ENCODE measurements around the gene CLTCL1. TPM values are rescaled to one million over a fixed set of nuclear protein-coding genes. Genes with fewer than 3 reads are reported as not detected.
"Not testable (repeated sequence)": the region's sequence is repeated elsewhere in the genome, so short reads cannot be mapped to it uniquely, and the experiment has no call there.

The CLTCL1 gene
- total and polyA plus RNA-seq, 5 donors = 16.6 to 26.7 (median 20.6) TPM

DNA sequence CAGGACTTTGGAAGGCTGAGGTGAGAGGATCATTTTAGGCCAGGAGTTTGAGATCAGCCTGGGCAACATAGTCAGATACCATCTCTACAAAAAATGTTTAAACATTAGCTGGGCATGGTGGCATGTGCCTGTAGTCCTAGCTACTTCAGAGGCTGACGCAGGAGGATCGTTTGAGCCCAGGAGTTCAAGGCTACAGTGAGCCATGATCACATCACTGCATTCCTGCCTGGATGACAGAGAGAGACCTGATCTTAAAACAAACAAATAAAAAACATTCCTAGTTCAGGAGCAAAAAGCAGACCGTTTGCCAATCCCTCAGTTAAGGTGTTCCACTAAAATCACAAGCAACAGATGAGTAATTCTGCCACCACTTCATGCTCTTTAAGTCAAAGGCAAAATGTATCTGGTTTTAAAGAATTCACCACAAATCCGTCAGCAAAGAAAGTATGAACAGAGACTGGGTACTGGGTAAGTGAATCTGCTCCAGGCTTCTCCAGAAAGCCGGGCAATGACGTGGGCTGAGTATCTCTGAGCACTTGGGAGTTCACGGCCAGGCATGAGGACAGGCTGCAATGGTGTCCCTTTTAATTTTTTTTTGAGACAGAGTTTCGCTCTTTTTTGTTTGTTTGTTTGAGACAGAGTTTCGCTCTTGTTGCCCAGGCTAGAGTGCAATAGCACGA is 19.5 kb downstream of the CLTCL1 start:
- intact Hi-C loops (cut with DNase I) = no loop called here
- DNase-seq (no peak), ATAC-seq (no peak)
- no peaks in the 10 kb centered on the region for H3K9me3 ChIP-seq (ENCODE audit: control insufficient read depth, low read length)
- WGBS = 86% methylated on average over 10 of the region's 10 CpGs
- no peaks in the 10 kb centered on the region for H3K27me3 ChIP-seq (ENCODE audit: control insufficient read depth, insufficient read depth)
- no peaks in the 10 kb centered on the region for H3K4me1 ChIP-seq (ENCODE audit: control insufficient read depth, insufficient read depth, low read length)
- no peak overlapping the region for H3K27ac ChIP-seq (ENCODE audit: low read length)
- no peak overlapping the region for H3K4me3 ChIP-seq (ENCODE audit: low read length)

DNA sequence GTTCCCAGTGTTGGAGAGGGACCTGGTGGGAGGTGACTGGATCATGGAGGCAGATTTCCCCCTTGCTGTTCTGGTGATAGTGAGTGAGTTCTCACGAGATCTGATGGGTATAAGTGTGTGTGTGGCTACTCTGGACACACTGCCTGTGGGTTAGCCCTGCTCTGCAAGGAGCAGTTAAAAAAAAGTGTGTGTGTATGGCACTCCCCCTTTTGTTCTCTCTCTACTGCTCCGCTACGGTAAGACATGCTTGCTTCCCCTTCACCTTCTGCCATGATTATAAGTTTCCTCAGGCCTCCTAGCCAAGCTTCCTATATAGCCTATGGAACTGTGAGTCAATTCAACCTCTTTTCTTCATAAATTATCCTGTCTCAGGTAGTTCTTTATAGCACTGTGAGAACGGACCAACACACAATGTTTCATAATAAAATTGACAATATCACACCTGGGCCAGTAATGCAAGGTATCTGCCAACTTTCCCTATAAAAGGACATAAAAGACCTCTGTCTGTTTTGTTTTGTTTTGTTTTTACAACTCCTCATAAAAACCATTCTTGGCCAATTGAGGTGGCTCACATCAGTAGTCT is 20.2 kb downstream of the CLTCL1 start:
- ATAC-seq (no peak), DNase-seq (no peak)
- Histone ChIP-seq H3K27ac (ENCODE audit: low read length) (peak overlapping the region; percentile 10), H3K4me1 (ENCODE audit: control insufficient read depth, insufficient read depth, low read length) (no peaks in the 10 kb centered on the region), H3K9me3 (ENCODE audit: control insufficient read depth, low read length) (no peaks in the 10 kb centered on the region), H3K4me3 (ENCODE audit: low read length) (no peak overlapping the region), H3K27me3 (ENCODE audit: control insufficient read depth, insufficient read depth) (no peaks in the 10 kb centered on the region)
- 73% methylated on average over 4 of the region's 4 CpGs for WGBS
- intact Hi-C loops (cut with DNase I) = no loop called here

DNA sequence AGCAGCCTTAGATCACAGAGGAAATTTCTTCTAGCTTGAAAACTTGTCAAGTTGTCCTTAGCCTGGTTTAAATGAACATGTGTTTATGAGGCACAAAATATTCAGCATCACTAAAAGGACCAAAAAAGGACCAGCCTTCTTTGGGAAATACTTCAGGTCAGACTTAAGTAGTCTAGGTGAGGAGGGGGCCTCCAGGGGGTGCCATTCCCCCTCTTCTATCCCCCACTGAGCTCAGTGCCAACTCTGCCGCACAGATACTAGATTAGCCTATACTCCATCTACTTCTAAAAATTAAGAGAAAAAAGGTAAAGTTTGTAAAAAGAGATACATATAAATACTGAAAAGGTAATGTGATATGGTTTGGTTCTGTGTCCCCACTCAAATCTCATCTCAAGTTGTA is 20.6 kb downstream of the CLTCL1 start:
- H3K27me3 ChIP-seq (ENCODE audit: control insufficient read depth, insufficient read depth) = no peaks in the 10 kb centered on the region
- no peak overlapping the region for H3K4me3 ChIP-seq (ENCODE audit: low read length)
- no peaks in the 10 kb centered on the region for H3K4me1 ChIP-seq (ENCODE audit: control insufficient read depth, insufficient read depth, low read length)
- WGBS = 93% methylated on average over 1 of the region's 1 CpG
- no peak for DNase-seq
- no peak for ATAC-seq
- H3K27ac ChIP-seq (ENCODE audit: low read length) = no peak overlapping the region
- intact Hi-C loops (cut with DNase I) = no loop called here
- no peaks in the 10 kb centered on the region for H3K9me3 ChIP-seq (ENCODE audit: control insufficient read depth, low read length)

DNA sequence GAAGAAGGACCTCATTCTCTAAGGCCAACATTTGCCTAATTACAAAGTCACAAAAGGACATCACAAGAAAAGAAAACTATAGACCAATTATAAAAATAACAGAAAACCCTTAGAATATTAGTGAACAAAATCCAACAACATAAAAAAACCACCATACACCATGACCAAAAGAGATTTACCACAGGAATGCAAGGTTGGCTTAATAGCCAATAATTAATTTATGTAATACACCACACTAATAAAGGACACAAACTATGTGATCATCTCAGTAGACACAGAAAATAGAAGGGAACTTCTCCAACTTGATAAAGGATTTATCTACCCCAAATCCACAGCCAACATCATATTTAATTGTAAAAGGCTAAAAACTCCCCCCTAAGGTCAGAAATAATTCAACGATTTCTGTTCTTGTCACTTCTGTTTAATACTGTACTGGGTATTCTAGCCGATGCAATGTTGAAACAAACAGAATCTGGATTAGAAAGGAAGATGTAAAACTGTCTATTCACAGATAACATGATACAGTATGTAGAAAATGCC is 24.9 kb downstream of the CLTCL1 start:
- no peak for ATAC-seq

DNA sequence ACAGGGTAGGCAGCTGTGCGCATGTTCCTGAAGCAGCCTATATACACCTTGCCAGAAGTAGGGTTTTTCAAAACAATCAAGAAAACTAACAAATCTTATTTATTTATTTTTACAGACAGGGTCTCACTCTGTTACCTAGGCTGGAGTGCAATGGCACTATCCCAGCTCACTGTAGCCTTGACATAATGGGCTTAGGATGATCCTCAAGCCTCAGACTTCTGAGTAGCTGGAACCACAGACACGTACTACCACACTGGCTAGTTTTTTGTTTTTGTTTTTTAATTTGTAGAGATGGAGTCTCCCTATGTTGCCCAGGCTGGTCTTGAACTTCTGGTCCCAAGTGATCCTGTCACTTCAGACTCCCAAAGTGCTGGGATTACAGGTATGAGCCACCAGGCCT is 25.7 kb downstream of the CLTCL1 start:
- intact Hi-C loops (cut with DNase I) = no loop called here
- no peak overlapping the region for H3K27ac ChIP-seq (ENCODE audit: low read length)
- H3K4me1 ChIP-seq (ENCODE audit: control insufficient read depth, insufficient read depth, low read length) = no peaks in the 10 kb centered on the region
- H3K4me3 ChIP-seq (ENCODE audit: low read length) = no peak overlapping the region
- no peaks in the 10 kb centered on the region for H3K27me3 ChIP-seq (ENCODE audit: control insufficient read depth, insufficient read depth)
- no peak for ATAC-seq
- no peak for DNase-seq
- 96% methylated on average over 2 of the region's 2 CpGs for WGBS
- H3K9me3 ChIP-seq (ENCODE audit: control insufficient read depth, low read length) = no peaks in the 10 kb centered on the region

More for the DNA sequence above, 24.9 kb downstream of the CLTCL1 start:
- H3K9me3 ChIP-seq (ENCODE audit: control insufficient read depth, low read length) = no peaks in the 10 kb centered on the region
- H3K27ac ChIP-seq (ENCODE audit: low read length) = no peak overlapping the region
- WGBS = 98% methylated on average over 2 of the region's 2 CpGs
- intact Hi-C loops (cut with DNase I) = no loop called here
- no peaks in the 10 kb centered on the region for H3K4me1 ChIP-seq (ENCODE audit: control insufficient read depth, insufficient read depth, low read length)
- no peak overlapping the region for H3K4me3 ChIP-seq (ENCODE audit: low read length)
- no peak for DNase-seq
- no peaks in the 10 kb centered on the region for H3K27me3 ChIP-seq (ENCODE audit: control insufficient read depth, insufficient read depth)

DNA sequence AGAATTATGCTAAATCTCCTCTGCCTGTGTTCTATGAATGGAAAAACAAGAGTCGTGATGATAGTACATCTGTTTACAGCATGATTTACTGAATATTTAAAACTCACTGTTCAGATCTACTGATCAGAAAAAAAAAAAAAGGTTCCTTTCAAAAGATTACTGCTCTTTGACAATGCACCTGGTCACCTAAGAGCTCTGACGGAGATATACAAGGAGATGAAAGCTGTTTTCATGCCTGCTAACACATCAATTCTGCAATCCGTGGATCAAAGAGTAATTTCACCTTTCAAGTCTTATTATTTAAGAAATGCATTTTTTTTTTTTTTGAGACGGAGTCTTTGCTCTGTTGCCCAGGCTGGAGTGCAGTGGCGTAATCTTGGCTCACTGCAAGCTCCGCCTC is 30.7 kb downstream of the CLTCL1 start:
- Histone ChIP-seq H3K4me3 (ENCODE audit: low read length) (no peak overlapping the region), H3K9me3 (ENCODE audit: control insufficient read depth, low read length) (no peaks in the 10 kb centered on the region), H3K27me3 (ENCODE audit: control insufficient read depth, insufficient read depth) (no peaks in the 10 kb centered on the region), H3K4me1 (ENCODE audit: control insufficient read depth, insufficient read depth, low read length) (peaks cover 1% of the 10 kb centered on the region), H3K27ac (ENCODE audit: low read length) (no peak overlapping the region)
- no peak for ATAC-seq
- intact Hi-C loops (cut with DNase I) = no loop called here
- DNase-seq = no peak
- WGBS = 97% methylated on average over 6 of the region's 6 CpGs

DNA sequence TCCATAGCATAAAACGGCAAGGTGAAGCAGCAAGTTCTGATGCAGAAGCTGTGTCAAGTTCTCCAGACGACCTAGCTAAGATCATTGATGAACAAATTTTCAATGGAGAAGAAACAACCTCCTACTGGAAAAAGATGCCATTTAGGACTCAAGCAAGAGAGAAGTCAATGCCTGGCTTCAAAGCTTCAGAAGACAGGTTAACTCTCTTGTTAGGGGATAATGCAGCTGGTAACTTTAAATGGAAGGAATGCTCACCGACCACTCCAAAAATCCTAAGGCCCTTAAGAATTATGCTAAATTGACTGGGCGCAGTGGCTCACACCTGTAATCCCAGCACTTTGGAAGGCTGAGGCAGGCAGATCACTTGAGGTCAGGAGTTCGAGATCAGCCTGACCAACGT is 31.3 kb downstream of the CLTCL1 start:
- Histone ChIP-seq H3K4me1 (ENCODE audit: control insufficient read depth, insufficient read depth, low read length) (peaks cover 1% of the 10 kb centered on the region), H3K27me3 (ENCODE audit: control insufficient read depth, insufficient read depth) (no peaks in the 10 kb centered on the region), H3K27ac (ENCODE audit: low read length) (peak overlapping the region; percentile 83), H3K4me3 (ENCODE audit: low read length) (no peak overlapping the region), H3K9me3 (ENCODE audit: control insufficient read depth, low read length) (no peaks in the 10 kb centered on the region)
- intact Hi-C loops (cut with DNase I) = no loop called here
- ATAC-seq (no peak), DNase-seq (no peak)
- WGBS = 95% methylated on average over 6 of the region's 6 CpGs

DNA sequence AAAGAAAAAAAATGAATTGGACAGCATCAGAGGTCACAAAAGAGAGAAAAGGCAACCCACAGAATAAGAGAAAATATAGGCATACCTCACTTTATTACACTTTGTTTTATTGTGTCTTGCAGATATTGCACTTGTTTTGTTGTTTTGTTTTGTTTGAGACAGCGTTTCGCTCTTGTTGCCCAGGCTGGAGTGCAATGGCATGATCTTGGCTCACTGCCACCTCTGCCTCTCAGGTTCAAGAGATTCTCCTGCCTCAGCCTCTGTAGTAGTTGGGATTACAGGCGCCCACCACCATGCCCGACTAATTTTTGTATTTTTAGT is 32.6 kb downstream of the CLTCL1 start:
- H3K9me3 ChIP-seq (ENCODE audit: control insufficient read depth, low read length); H3K27ac ChIP-seq (ENCODE audit: low read length); H3K4me3 ChIP-seq (ENCODE audit: low read length); H3K27me3 ChIP-seq (ENCODE audit: control insufficient read depth, insufficient read depth); ATAC-seq; H3K4me1 ChIP-seq (ENCODE audit: control insufficient read depth, insufficient read depth, low read length); intact Hi-C loops (cut with DNase I): not testable (repeated sequence)
- DNase-seq = peak in 1 of 3 donors; percentile 51
- WGBS = 92% methylated on average over 4 of the region's 4 CpGs

DNA sequence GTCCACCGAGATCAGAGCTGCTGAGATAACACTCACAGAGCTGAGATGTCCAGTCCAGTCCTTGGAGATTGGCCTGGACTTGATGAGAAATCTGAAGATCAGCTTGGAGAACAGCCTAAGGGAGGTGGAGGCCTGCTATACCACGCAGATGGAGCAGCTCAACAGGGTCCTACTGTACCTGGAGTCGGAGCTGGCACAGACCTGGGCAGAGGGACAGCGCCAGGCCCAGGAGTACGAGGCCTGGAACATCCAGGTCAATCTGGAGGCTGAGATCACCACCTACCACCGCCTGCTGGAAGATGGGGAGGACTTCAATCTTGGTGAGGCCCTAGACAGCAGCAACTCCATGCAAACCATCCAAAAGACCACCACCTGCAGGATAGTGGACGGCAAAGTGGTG is 33.1 kb downstream of the CLTCL1 start:
- H3K27me3 ChIP-seq (ENCODE audit: control insufficient read depth, insufficient read depth) = no peaks in the 10 kb centered on the region
- no peak overlapping the region for H3K27ac ChIP-seq (ENCODE audit: low read length)
- peaks cover 1% of the 10 kb centered on the region for H3K4me1 ChIP-seq (ENCODE audit: control insufficient read depth, insufficient read depth, low read length)
- no peak for DNase-seq
- 96% methylated on average over 7 of the region's 7 CpGs for WGBS
- intact Hi-C loops (cut with DNase I) = no loop called here
- no peak overlapping the region for H3K4me3 ChIP-seq (ENCODE audit: low read length)
- ATAC-seq = no peak
- no peaks in the 10 kb centered on the region for H3K9me3 ChIP-seq (ENCODE audit: control insufficient read depth, low read length)

DNA sequence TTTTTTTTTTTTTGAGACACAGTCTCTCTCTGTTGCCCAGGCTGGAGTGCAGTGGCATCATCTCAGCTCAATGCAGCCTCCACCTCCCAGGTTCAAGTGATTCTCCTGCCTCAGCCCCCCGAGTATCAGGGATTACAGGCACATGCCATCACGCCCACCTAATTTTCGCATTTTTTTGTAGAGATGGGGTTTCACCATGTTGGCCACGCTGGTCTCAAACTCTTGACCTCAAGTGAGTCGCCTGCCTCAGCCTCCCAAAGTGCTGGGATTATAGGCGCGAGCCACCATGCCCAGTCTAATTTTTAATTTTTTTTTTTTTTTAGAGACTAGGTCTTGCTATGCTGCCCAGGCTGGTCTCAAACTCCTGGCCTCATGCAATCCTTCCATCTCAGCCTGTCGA is 35.2 kb downstream of the CLTCL1 start:
- intact Hi-C loops (cut with DNase I); H3K4me1 ChIP-seq (ENCODE audit: control insufficient read depth, insufficient read depth, low read length); ATAC-seq; H3K4me3 ChIP-seq (ENCODE audit: low read length); DNase-seq; H3K27me3 ChIP-seq (ENCODE audit: control insufficient read depth, insufficient read depth); H3K27ac ChIP-seq (ENCODE audit: low read length); H3K9me3 ChIP-seq (ENCODE audit: control insufficient read depth, low read length): not testable (repeated sequence)
- 96% methylated on average over 8 of the region's 8 CpGs for WGBS

DNA sequence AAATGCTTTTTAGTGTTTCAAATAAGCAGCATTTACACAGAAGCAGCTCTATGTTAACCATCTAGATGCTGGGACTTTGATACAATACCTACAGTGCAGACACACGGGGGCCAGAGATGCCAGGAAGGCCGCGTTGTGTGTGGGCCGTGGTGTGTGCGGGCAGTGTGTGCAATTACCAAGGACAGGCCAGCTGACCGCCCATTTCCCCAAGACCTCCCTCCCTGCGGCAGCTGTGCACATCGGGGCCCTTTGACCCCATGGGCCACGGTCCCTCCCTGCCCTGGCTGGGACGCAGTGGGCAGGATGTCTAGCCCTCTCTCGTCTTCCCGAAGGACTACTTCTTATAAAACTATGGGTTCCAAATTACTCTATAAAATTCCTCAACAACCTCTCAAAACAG is 38.4 kb downstream of the CLTCL1 start:
- intact Hi-C loops (cut with DNase I) = no loop called here
- no peak for ATAC-seq
- WGBS = 95% methylated on average over 12 of the region's 12 CpGs

More for the DNA sequence above, 38.4 kb downstream of the CLTCL1 start:
- H3K27me3 ChIP-seq (ENCODE audit: control insufficient read depth, insufficient read depth) = no peaks in the 10 kb centered on the region
- DNase-seq = no peak
- H3K4me3 ChIP-seq (ENCODE audit: low read length) = no peak overlapping the region
- no peak overlapping the region for H3K27ac ChIP-seq (ENCODE audit: low read length)
- H3K4me1 ChIP-seq (ENCODE audit: control insufficient read depth, insufficient read depth, low read length) = no peaks in the 10 kb centered on the region
- no peaks in the 10 kb centered on the region for H3K9me3 ChIP-seq (ENCODE audit: control insufficient read depth, low read length)

Measured in right cardiac atrium (tissue), 5 donors.